NK-92 (cell line): ENCODE results near the gene CRAMP1.
"Not testable (repeated sequence)": the region's sequence is repeated elsewhere in the genome, so short reads cannot be mapped to it uniquely, and the experiment has no call there.

ENCODE experiments used
- DNase-seq: peaks from one replicate; lab custom pipeline; 2025; ENCODE audit not compliant: unreplicated experiment; lab: John Stamatoyannopoulos, UW

The CRAMP1 gene

GRCh38 chr16:1677942-1678499 lies 65.9 kb downstream of the CRAMP1 start, which contains the start of gene JPT2:
JPT2 (plus strand) TSS chr16:1678279; CDS start chr16:1678313, 34 bp downstream.
- DNase-seq = peak; percentile 62

- no peak for DNase-seq
Observed at GRCh38 chr16:1678500-1679098, 66.4 kb downstream of the CRAMP1 start.

GRCh38 chr16:1680361-1680760 lies 68.2 kb downstream of the CRAMP1 start:
- DNase-seq = no peak

GRCh38 chr16:1681032-1681431 lies 68.9 kb downstream of the CRAMP1 start:
- DNase-seq = no peak

GRCh38 chr16:1687427-1688316 lies 75.5 kb downstream of the CRAMP1 start:
- no peak for DNase-seq

- no peak for DNase-seq
Observed at GRCh38 chr16:1688807-1689560, 76.8 kb downstream of the CRAMP1 start.

- no peak for DNase-seq
Observed at GRCh38 chr16:1689853-1690252, 77.7 kb downstream of the CRAMP1 start.

GRCh38 chr16:1690810-1691209 lies 78.7 kb downstream of the CRAMP1 start:
- no peak for DNase-seq

GRCh38 chr16:1691276-1691675 lies 79.1 kb downstream of the CRAMP1 start:
- no peak for DNase-seq

- DNase-seq = no peak
Observed at GRCh38 chr16:1691956-1692355, 79.8 kb downstream of the CRAMP1 start.

GRCh38 chr16:1696863-1697262 lies 84.7 kb downstream of the CRAMP1 start:
- no peak for DNase-seq

GRCh38 chr16:1698680-1699079 lies 86.5 kb downstream of the CRAMP1 start:
- no peak for DNase-seq

- DNase-seq = no peak
Observed at GRCh38 chr16:1700246-1700645, 88.1 kb downstream of the CRAMP1 start.

GRCh38 chr16:1701216-1701878 lies 89.2 kb downstream of the CRAMP1 start:
- DNase-seq = no peak

GRCh38 chr16:1705324-1705687 lies 93.1 kb downstream of the CRAMP1 start:
- DNase-seq = not testable (repeated sequence)

GRCh38 chr16:1705688-1706385 lies 93.7 kb downstream of the CRAMP1 start, which contains the start of gene MAPK8IP3:
MAPK8IP3 (plus strand) TSS chr16:1706195; CDS start chr16:1706340, 145 bp downstream.
- DNase-seq = peak; percentile 43

- no peak for DNase-seq
Observed at GRCh38 chr16:1706386-1707192, 94.4 kb downstream of the CRAMP1 start.

- DNase-seq = no peak
Observed at GRCh38 chr16:1707193-1707790, 95.1 kb downstream of the CRAMP1 start.
